Lower leg skin (tissue), 3 donors: ENCODE measurements around the gene SMG6.

ENCODE experiments used
- POLR2A ChIP-seq, 2 donors: fragments of 450-650 bp; IDR thresholded peaks; one replicate each; pipeline ENCODE4 v1.6.1; 2016 to 2017; ENCODE audit warnings: antibody characterized with exemption in 2 of 2, mild to moderate bottlenecking in 1 of 2, moderate library complexity in 1 of 2
- TF ChIP-seq, protein P1 (sequence below), 3 donors: fragments of 450-650 bp; IDR thresholded peaks; one replicate each; pipeline ENCODE4 v1.5.1; 2016; ENCODE audit warnings: antibody characterized with exemption in 3 of 3, mild to moderate bottlenecking in 3 of 3, moderate library complexity in 2 of 3

DNA sequence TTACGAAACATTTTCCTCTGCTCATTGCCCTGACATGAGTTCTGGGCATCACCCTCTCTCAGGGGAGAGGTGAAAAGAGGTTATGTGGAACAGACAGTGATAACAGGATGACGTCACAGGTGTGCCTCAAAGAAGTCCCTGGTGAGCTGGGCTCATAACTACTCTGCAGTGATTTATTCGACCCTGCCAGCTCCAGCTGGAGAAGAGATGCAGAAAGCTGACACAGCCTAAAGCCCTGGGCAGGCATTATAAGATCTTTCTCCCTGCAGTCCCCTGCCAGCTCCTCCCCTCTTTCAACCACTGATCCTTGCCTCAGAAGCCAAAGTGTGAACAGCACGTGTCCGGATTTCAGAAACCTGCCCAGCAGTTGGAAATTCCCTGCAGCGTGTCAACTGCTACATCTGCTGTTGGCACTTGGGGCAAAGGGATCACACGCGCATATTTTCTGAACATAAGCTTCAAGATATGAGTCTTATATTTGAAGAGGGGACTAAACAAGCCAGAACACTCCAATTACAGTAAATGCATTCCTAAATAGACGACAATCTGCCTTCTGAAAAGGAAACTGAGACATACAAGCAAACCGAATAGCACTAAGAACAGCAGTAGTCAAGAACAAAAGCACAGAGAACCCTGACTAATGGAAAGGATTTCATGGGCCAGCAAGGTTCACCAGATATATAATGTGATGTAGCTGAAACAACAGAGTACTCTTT is 80.5 kb downstream of the SMG6 start:
- TF ChIP-seq, protein P1, sequence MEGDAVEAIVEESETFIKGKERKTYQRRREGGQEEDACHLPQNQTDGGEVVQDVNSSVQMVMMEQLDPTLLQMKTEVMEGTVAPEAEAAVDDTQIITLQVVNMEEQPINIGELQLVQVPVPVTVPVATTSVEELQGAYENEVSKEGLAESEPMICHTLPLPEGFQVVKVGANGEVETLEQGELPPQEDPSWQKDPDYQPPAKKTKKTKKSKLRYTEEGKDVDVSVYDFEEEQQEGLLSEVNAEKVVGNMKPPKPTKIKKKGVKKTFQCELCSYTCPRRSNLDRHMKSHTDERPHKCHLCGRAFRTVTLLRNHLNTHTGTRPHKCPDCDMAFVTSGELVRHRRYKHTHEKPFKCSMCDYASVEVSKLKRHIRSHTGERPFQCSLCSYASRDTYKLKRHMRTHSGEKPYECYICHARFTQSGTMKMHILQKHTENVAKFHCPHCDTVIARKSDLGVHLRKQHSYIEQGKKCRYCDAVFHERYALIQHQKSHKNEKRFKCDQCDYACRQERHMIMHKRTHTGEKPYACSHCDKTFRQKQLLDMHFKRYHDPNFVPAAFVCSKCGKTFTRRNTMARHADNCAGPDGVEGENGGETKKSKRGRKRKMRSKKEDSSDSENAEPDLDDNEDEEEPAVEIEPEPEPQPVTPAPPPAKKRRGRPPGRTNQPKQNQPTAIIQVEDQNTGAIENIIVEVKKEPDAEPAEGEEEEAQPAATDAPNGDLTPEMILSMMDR (IDR thresholded peaks at IDR 0.05), result no peak
- TF ChIP-seq POLR2A (IDR thresholded peaks at IDR 0.05), result no peak
